HG02970 (cell line): Measurements from ENCODE around the gene P4HA2.

Experiments
- ATAC-seq: cut with Tn5 transposase; IDR thresholded peaks from one replicate; pipeline ENCODE4 v1.9.1; 2021; ENCODE audit warnings: mild to moderate bottlenecking, moderate library complexity, moderate number of reproducible peaks; ENCODE audit not compliant: unreplicated experiment, low FRiP score

Gene P4HA2

GRCh38 chr5:132205385-132206125 lies 22.1 kb downstream of the P4HA2 start:
- ATAC-seq, result no peak

GRCh38 chr5:132204371-132205135 lies 23.1 kb downstream of the P4HA2 start:
- no peak for ATAC-seq

- ATAC-seq, result no peak
Observed at GRCh38 chr5:132203916-132204315, 23.7 kb downstream of the P4HA2 start.

- no peak for ATAC-seq
Observed at GRCh38 chr5:132203464-132203818, 24.2 kb downstream of the P4HA2 start.

GRCh38 chr5:132202711-132203463 lies 24.8 kb downstream of the P4HA2 start:
- no peak for ATAC-seq

- no peak for ATAC-seq
Observed at GRCh38 chr5:132199116-132199680, 28.5 kb downstream of the P4HA2 start.

- no peak for ATAC-seq
Observed at GRCh38 chr5:132198571-132198970, 29.1 kb downstream of the P4HA2 start.

- no peak for ATAC-seq
Observed at GRCh38 chr5:132195727-132196126, 31.9 kb downstream of the P4HA2 start.

GRCh38 chr5:132193165-132193694 lies 34.4 kb downstream of the P4HA2 start:
- ATAC-seq, result no peak

- ATAC-seq, result no peak
Observed at GRCh38 chr5:132190161-132190817, 37.4 kb downstream of the P4HA2 start.

GRCh38 chr5:132184588-132184987 lies 43.1 kb downstream of the P4HA2 start:
- no peak for ATAC-seq

GRCh38 chr5:132183723-132184122 lies 43.9 kb downstream of the P4HA2 start:
- no peak for ATAC-seq

GRCh38 chr5:132182359-132183040 lies 45.2 kb downstream of the P4HA2 start:
- no peak for ATAC-seq

GRCh38 chr5:132181011-132181629 lies 46.5 kb downstream of the P4HA2 start:
- ATAC-seq, result no peak

- no peak for ATAC-seq
Observed at GRCh38 chr5:132180134-132180745, 47.4 kb downstream of the P4HA2 start.

- ATAC-seq, result no peak
Observed at GRCh38 chr5:132179405-132179804, 48.2 kb downstream of the P4HA2 start.

- no peak for ATAC-seq
Observed at GRCh38 chr5:132177691-132178149, 49.9 kb downstream of the P4HA2 start.

GRCh38 chr5:132176987-132177386 lies 50.7 kb downstream of the P4HA2 start:
- ATAC-seq, result no peak

- no peak for ATAC-seq
Observed at GRCh38 chr5:132176521-132176945, 51.1 kb downstream of the P4HA2 start.
